ENCODE results near the gene LLGL2. TPM values are rescaled to one million over a fixed set of nuclear protein-coding genes. Genes with fewer than 3 reads are reported as not detected.

LLGL2 gene, protein sequence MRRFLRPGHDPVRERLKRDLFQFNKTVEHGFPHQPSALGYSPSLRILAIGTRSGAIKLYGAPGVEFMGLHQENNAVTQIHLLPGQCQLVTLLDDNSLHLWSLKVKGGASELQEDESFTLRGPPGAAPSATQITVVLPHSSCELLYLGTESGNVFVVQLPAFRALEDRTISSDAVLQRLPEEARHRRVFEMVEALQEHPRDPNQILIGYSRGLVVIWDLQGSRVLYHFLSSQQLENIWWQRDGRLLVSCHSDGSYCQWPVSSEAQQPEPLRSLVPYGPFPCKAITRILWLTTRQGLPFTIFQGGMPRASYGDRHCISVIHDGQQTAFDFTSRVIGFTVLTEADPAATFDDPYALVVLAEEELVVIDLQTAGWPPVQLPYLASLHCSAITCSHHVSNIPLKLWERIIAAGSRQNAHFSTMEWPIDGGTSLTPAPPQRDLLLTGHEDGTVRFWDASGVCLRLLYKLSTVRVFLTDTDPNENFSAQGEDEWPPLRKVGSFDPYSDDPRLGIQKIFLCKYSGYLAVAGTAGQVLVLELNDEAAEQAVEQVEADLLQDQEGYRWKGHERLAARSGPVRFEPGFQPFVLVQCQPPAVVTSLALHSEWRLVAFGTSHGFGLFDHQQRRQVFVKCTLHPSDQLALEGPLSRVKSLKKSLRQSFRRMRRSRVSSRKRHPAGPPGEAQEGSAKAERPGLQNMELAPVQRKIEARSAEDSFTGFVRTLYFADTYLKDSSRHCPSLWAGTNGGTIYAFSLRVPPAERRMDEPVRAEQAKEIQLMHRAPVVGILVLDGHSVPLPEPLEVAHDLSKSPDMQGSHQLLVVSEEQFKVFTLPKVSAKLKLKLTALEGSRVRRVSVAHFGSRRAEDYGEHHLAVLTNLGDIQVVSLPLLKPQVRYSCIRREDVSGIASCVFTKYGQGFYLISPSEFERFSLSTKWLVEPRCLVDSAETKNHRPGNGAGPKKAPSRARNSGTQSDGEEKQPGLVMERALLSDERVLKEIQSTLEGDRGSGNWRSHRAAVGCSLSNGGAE
- total RNA-seq, result 74.6 TPM

DNA sequence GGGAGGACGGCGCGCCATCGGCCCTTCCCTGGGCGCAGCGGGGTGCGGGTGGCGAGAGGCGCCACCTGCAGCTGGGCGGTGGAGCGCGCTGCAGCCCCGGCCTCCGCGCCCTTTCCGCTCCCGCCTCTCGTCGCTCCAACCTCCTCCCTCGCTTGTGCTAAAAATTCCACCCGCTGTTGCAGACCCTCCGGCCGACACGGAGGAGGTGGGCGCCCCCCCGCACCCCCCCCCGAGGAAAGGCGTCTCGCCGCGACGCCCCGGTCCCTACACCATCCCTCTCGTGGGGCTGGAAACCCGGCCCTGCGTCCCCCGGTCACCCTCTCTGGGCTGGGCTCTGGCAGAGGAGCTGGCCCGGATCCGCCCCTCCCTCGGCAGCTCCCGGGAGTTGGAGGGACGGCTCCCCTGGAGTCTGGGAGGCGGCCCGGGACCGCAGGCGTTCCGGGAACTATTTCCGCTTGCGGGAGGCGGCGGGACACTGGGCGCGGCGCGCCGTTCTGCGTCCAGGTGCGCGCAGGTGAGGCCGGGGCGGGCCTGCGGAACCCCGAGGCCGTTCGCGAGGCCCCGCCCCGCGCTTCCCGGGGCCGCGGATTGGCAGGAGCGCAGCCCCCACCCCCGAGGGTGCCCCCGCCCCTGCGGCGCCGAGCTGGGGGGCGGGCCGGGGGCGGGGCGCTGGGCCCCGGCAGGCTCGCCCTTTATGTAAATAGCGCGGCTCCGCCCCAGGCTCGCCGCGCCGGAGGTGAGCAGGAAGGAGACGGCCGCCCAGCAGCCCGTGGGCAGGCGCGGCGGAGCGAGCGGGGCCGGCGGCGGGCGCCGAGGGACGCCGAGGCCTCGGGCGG lies at the start of gene LLGL2:
TSS of gene LLGL2 (plus strand) at position 728 of the 836 bp plus-strand sequence. CDS start 17,730 bp downstream, outside the sequence.

DNA sequence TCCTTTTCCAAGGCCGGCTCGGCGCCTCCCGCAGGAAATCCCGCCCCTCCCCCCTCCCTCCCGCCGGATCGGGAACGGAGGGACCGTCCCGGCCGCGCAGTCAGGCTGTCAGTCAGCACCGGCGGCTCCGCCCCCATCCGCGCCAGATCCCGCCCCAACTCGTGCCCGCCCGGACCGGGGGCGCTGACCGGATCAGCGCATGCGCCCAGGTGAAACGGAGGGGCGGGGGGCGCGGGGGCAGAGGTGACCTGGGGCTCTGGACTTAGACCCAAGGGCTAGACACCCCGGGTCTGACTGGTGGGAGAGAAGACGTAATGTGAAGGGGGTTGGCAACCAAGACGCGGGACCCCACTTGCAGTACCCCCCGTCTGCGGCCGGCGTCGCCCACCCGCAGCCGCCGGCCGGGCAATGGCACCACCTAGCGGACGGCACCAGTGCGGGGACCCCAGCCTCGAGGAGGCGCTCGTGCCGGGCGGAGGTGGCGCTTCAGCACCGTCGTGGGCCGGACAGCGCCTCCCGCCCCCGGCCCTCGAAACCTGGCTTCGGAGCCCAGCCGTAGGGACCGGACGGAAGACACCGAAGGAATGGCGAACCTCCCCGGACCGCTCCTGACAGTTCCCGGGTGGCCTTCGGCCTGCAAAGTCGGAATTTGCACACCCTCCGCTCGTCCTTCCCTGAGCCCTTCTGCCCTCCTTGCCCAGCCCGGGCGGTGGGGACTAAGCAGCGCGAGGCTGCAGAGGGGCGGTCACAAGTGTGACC lies 9.8 kb upstream of the LLGL2 start, which contains the start of gene CASKIN2:
TSS of gene CASKIN2 (minus strand) at position 42 of the 759 bp plus-strand sequence. CDS start 1,733 bp downstream, outside the sequence.

GRCh38 chr17:75516255-75516618 lies 9.3 kb upstream of the LLGL2 start, which contains the start of gene TSEN54:
TSEN54 (plus strand) TSS chr17:75516528; CDS start chr17:75516561, 33 bp downstream.

GRCh38 chr17:75587675-75588595 lies 62.4 kb downstream of the LLGL2 start, which contains the start of gene MYO15B:
MYO15B (plus strand) TSS chr17:75587800; CDS start chr17:75588058, 258 bp downstream.

Other genes with a start within 250 kb of the LLGL2 start
- gene SLC25A19, start 236.3 kb upstream of the LLGL2 start, total RNA-seq, result 8.6 TPM
- 96.6 TPM for gene GRB2, start 120.0 kb upstream of the LLGL2 start, total RNA-seq
- 96.0 TPM for gene TMEM94, start 69.1 kb upstream of the LLGL2 start, total RNA-seq
- 31.7 TPM for gene CASKIN2, start 10.2 kb upstream of the LLGL2 start, total RNA-seq
- 23.6 TPM for gene TSEN54, start 9.2 kb upstream of the LLGL2 start, total RNA-seq
- gene MYO15B, start 62.1 kb downstream of the LLGL2 start, total RNA-seq, result 260 TPM
- gene SMIM5, start 107.7 kb downstream of the LLGL2 start, total RNA-seq, result 20.1 TPM
- gene RECQL5, start 141.5 kb downstream of the LLGL2 start, total RNA-seq, result 36.8 TPM
- 38.3 TPM for gene SAP30BP, start 141.6 kb downstream of the LLGL2 start, total RNA-seq
- 9.5 TPM for gene ITGB4, start 195.8 kb downstream of the LLGL2 start, total RNA-seq
- gene GALK1, start 239.5 kb downstream of the LLGL2 start, total RNA-seq, result 31.0 TPM

Measured in metanephros (tissue), 1 donor.